Pons (tissue), 1 donor: ENCODE measurements around the gene OXTR.
A peak's percentile ranks its signal among the peaks of the same experiment; 100 is the strongest.

ENCODE experiments used
- DNase-seq: peaks from one replicate; pipeline ENCODE4 v3.0.0-alpha.2; 2016; ENCODE audit warnings: low spot score

OXTR gene

GRCh38 chr3:8769088-8769822 is at the start of gene OXTR:
Gene OXTR, minus strand, starts transcription at chr3:8769613. Its CDS starts 1,426 bp downstream, at chr3:8768187.
- DNase-seq, result peak; percentile 66

DNA sequence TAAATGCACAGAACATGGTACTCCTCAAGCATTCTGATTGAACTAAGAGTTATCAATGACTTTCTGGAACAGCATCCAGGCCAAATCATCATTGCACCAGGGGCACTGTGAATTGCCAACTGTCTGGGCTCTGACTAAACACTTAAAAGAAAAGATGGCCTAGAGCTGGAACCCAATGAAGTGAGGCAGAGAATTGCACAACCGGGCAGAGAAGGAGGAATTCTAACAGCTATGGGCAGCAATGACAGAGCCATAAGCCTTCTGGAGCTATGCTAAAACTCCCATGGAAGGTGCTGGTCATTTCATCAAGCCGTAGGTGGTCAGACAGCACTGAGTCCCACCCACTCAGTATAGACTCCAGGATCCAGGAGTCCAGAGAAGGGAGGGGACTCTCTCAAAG is 48.1 kb upstream of the OXTR start:
- no peak for DNase-seq

DNA sequence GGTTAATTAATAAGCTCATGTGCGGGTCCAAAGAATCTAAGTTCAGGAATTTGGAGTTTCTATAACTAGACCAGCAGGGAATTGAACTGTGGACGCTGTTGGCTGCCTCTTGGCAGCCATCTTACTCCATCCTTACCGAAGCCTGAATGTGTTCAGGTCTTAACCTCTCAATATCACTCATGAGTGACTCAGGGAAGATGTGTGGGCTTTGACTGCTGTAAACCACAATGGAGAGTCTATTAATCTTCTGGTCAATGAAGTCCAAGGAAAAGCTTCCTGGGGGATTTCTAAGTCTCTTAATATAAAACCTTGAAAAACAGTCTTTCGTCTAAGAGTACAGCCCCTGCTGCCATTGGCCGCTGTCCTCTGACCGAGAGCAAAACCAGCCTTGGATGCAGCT is 46.7 kb upstream of the OXTR start:
- DNase-seq, result no peak

DNA sequence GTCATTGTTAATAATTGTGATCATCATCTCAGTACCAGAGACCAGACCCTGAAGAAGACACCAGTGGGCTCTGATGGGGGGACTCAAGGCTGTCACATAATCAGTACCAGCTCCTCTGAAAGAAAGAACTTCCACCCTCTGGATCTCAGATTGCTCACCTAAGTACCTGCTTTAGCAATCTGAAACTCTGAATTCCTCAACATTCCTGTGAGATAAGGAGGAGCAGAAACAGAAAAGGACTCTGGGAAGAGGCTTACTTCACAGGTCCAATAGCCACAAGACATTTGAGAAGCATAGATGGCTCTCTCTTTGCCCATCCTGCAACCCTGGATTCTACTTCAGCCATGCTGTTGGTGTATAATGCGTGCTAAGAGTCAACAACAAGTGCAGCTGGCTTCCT is 44.0 kb upstream of the OXTR start:
- no peak for DNase-seq

DNA sequence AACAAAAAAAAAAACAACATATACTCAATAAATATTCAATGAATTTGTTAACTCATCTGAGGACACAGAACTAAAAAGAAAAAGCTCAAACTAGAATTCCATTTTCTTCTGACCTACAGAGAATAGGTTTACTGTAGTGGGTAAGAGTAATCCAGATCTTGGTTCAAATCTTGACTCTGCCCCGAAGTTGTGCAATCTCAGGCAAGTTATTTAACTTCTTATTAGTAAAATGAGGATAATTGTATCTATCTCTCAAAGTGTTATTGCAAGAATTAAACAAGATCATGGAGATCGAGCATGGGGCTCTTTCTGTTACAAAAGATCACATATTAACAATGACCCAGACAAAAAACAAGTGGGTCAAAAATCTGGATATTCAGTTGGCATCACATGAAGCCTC is 41.1 kb upstream of the OXTR start:
- no peak for DNase-seq

GRCh38 chr3:8805774-8806173 is 36.4 kb upstream of the OXTR start:
- no peak for DNase-seq

GRCh38 chr3:8802256-8802655 is 32.8 kb upstream of the OXTR start:
- DNase-seq, result no peak

GRCh38 chr3:8800016-8800415 is 30.6 kb upstream of the OXTR start:
- DNase-seq, result no peak

GRCh38 chr3:8794247-8794646 is 24.8 kb upstream of the OXTR start:
- no peak for DNase-seq

- no peak for DNase-seq
Observed at GRCh38 chr3:8793242-8793641, 23.8 kb upstream of the OXTR start.

DNA sequence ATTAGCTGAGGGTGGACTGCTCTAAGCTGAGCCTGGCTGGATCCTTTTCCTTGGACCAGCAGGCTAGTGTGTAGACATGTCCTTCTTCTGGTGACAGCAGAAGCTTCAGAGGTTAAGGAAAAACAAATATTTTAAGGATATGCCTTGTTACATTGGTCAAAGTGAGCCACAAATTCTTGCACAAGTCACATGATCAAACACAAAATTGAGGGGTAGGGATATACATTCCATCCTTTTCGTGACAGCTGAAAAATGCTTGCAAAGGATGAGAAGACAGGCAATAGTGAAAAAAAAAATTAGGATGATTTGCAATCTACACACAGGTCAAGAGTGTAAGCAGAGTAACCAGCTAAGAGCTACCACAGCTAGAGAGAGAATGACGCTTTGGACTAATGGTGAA is 21.1 kb upstream of the OXTR start:
- DNase-seq, result no peak

DNA sequence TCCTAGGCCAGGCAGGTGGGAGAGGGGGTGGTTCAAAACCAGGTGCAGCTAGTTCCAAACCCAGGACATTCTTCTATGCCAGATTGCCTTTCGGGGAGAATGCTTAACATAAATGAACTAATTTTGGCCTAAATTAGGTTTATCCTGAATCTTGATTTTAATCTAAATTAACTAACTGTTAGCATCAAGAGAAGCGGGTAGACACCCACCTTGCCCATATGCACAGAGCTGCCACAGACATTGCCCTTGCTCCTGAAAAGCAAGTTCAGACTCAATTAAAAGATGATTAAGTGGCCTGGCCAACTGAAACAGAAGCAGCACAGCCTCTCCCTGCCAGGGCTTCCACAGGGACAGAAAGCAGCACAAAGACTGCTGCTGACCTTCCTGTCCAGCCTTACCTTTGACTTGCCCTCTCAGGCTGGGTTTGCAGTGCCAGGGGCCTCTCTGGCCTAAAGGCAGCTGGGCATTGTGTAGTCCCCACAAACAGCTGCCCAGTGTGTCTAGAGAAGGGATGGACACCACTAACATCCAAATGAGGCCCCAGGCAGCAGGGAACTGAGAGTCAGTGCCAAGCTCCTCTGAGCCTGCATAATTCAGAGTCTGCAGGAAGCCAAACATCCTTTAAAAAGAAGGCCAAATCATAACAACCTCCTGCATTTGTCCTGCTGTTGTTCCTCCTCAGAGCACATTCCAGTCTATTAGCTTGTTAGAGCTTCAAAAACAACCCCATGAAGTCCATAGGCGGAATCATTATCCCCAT is 15.4 kb upstream of the OXTR start:
- peak; percentile 61 for DNase-seq

GRCh38 chr3:8780279-8780678 is 10.9 kb upstream of the OXTR start:
- DNase-seq, result no peak

GRCh38 chr3:8778475-8778874 is 9.1 kb upstream of the OXTR start:
- DNase-seq, result no peak

GRCh38 chr3:8777978-8778267 is 8.5 kb upstream of the OXTR start:
- DNase-seq, result no peak

- DNase-seq, result no peak
Observed at GRCh38 chr3:8777201-8777977, 8.0 kb upstream of the OXTR start.

DNA sequence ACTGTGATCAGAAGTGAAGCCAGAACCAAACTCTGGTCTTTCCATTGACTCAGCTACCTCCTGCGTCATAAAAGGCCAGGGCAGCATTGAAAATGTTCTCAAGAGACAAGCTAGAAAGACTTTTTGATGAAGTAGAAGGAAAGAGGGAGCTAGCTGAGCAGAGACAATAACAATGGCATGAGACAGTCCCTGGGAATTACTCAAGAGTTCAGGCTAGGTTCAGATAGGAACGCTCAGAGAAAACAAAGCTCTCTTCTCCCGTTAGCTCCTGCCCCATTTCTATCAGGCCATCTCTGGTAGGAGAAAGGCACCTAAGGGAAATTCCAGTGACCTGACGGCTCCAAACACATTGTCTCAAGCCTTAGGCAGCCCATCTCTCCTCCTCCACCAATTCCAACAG is 7.0 kb upstream of the OXTR start:
- no peak for DNase-seq

GRCh38 chr3:8775602-8776001 is 6.2 kb upstream of the OXTR start:
- DNase-seq, result no peak

- no peak for DNase-seq
Observed at GRCh38 chr3:8775181-8775580, 5.8 kb upstream of the OXTR start.

GRCh38 chr3:8773941-8774542 is 4.6 kb upstream of the OXTR start:
- DNase-seq, result peak; percentile 30

- DNase-seq, result no peak
Observed at GRCh38 chr3:8768364-8769087, 887 bp downstream of the OXTR start.
